ENCODE results near the gene CTBP2. TPM values are rescaled to one million over a fixed set of nuclear protein-coding genes. Genes with fewer than 3 reads are reported as not detected.

CTBP2 gene
- polyA plus RNA-seq, 1 experiment: 72.9 TPM

DNA sequence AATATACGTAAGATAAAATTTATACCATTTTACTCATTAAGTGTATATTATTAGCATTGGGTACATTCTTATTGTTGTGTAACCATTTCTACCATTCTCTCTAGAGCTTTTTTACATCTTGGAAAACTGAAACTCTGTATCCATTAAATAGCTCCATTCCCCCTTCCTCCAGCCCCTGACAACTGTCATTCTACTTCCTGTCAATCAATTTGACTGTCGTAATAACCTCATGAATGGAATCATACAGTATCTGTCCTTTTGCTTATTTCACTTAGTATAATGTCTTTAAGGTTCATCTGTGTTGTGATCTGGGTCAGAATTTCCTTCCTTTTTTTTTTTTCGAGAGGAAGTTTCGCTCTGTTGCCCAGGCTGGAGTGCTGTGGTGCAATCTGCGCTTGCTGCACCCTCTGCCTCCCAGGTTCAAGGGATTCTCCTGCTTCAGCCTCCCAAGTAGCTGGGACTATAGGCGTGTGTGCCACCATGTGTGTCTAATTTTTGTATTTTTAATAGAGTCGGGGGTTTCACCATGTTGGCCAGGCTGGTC lies 202.9 kb downstream of the CTBP2 start:
- Histone ChIP-seq H3K27me3 (ENCODE audit: control insufficient read depth, insufficient read depth, low read length) (no peaks in the 10 kb centered on the region), H3K36me3 (ENCODE audit: control insufficient read depth, insufficient read depth, low read length) (no peaks in the 10 kb centered on the region), H3K4me3 (ENCODE audit: low read depth, low read length) (no peak overlapping the region)
- TF ChIP-seq, protein P1, sequence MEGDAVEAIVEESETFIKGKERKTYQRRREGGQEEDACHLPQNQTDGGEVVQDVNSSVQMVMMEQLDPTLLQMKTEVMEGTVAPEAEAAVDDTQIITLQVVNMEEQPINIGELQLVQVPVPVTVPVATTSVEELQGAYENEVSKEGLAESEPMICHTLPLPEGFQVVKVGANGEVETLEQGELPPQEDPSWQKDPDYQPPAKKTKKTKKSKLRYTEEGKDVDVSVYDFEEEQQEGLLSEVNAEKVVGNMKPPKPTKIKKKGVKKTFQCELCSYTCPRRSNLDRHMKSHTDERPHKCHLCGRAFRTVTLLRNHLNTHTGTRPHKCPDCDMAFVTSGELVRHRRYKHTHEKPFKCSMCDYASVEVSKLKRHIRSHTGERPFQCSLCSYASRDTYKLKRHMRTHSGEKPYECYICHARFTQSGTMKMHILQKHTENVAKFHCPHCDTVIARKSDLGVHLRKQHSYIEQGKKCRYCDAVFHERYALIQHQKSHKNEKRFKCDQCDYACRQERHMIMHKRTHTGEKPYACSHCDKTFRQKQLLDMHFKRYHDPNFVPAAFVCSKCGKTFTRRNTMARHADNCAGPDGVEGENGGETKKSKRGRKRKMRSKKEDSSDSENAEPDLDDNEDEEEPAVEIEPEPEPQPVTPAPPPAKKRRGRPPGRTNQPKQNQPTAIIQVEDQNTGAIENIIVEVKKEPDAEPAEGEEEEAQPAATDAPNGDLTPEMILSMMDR (IDR thresholded peaks at IDR 0.05; ENCODE audit: insufficient read depth, low read depth, low read length): no peak
- POLR2A ChIA-PET: no interaction called here
- no peak for DNase-seq (ENCODE audit: low read depth)
- CTCF ChIA-PET: no interaction called here

DNA sequence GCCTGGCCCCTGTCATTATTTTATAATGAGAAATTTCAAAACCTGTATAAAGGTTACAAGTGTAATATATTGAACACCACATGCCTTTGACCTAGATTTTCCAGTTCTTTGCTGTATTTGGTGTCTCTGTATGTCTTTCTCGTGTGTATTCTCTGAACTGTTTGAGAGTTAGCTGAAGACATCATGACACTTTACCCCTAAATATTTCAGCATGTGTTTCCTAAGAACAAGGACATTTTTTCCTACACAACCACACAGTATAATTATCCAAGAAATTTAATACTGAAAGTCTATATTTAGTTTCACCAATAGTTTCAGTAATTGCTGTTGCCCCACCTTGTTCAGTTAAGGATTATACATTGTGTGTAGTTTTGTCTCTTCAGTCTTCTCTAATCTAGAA lies 203.6 kb downstream of the CTBP2 start:
- Histone ChIP-seq H3K36me3 (ENCODE audit: control insufficient read depth, insufficient read depth, low read length) (no peaks in the 10 kb centered on the region), H3K4me3 (ENCODE audit: low read depth, low read length) (no peak overlapping the region), H3K27me3 (ENCODE audit: control insufficient read depth, insufficient read depth, low read length) (no peaks in the 10 kb centered on the region)
- TF ChIP-seq, protein P1 (IDR thresholded peaks at IDR 0.05; ENCODE audit: insufficient read depth, low read depth, low read length): no peak
- POLR2A ChIA-PET: no interaction called here
- no peak for DNase-seq (ENCODE audit: low read depth)
- CTCF ChIA-PET: no interaction called here

DNA sequence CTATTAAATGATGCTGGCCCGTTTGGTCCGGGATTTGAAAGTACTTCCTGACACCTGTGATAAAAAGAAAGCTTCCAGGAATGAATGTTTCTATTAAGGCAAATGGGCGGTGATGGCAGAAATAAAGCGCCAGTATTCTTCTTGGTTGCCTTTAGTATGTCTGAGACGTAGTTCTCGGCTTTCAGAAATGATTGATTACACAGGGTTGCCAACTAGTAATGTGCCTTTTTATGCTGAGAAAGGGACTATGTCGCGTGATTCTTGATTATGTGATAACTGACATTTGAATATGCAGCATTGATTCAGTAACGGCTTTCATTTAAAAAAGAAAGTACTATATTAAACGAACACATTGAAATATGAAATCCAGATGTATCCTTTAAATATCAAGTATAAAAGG lies 204.5 kb downstream of the CTBP2 start:
- TF ChIP-seq, protein P1 (IDR thresholded peaks at IDR 0.05; ENCODE audit: insufficient read depth, low read depth, low read length): no peak
- ChIA-PET POLR2A (no interaction called here), CTCF (interaction anchor here (0.6 kb wide), 1 partner anchor 132 kb away, joined by 3 read pairs; no protein-coding TSS in a partner anchor)
- H3K27me3 ChIP-seq (ENCODE audit: control insufficient read depth, insufficient read depth, low read length): no peaks in the 10 kb centered on the region
- H3K4me3 ChIP-seq (ENCODE audit: low read depth, low read length): no peak overlapping the region
- no peak for DNase-seq (ENCODE audit: low read depth)
- H3K36me3 ChIP-seq (ENCODE audit: control insufficient read depth, insufficient read depth, low read length): no peaks in the 10 kb centered on the region

DNA sequence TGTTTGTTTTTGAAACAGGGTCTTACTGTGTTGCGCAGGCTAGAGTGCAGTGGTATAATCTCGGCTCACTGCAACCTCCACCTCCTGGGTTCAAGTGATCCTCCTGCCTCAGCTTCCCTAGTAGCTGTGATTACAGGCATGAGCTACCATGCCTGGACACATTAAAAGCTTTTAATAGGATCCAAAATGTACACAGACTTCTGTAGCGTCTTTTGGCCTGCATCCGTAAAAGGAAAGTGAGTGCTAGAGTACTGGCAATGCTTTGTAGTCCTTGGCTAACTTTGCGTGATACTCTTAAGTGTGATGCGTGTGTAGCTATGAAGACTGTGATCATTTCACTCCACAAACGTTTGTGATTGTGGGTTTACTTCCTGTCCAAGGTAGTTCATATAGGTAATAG lies 205.1 kb downstream of the CTBP2 start:
- Histone ChIP-seq H3K27me3 (ENCODE audit: control insufficient read depth, insufficient read depth, low read length) (no peaks in the 10 kb centered on the region), H3K4me3 (ENCODE audit: low read depth, low read length) (no peak overlapping the region), H3K36me3 (ENCODE audit: control insufficient read depth, insufficient read depth, low read length) (no peaks in the 10 kb centered on the region)
- CTCF ChIA-PET: no interaction called here
- no peak for DNase-seq (ENCODE audit: low read depth)
- POLR2A ChIA-PET: no interaction called here
- TF ChIP-seq, protein P1 (IDR thresholded peaks at IDR 0.05; ENCODE audit: insufficient read depth, low read depth, low read length): no peak

DNA sequence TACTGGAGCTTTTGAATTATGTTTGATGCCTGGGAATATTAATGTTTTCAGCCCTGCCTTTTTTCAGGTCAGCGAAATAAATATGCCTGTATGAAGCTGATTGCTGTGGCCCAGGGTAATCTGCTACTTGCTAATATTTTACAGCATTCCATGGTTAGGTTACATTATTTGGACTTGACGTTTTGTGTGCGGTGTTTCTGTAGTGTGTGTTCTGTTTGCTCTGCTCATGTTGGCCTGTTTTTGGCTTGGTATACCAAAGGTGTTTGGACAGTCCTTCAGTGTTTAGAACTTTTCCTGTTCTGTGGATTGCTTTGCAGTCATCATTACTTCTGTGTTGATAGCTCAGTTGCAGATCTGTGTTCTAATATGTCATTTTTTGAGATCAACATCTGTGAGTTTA lies 206.9 kb downstream of the CTBP2 start:
- Histone ChIP-seq H3K4me3 (ENCODE audit: low read depth, low read length) (no peak overlapping the region), H3K36me3 (ENCODE audit: control insufficient read depth, insufficient read depth, low read length) (no peaks in the 10 kb centered on the region), H3K27me3 (ENCODE audit: control insufficient read depth, insufficient read depth, low read length) (no peaks in the 10 kb centered on the region)
- TF ChIP-seq, protein P1 (IDR thresholded peaks at IDR 0.05; ENCODE audit: insufficient read depth, low read depth, low read length): no peak
- ChIA-PET CTCF (interaction anchor here (1.0 kb wide), 2 partner anchors 9 to 27 kb away, joined by 3 to 6 read pairs; no protein-coding TSS in a partner anchor), POLR2A (no interaction called here)
- no peak for DNase-seq (ENCODE audit: low read depth)
